ENCODE data around the gene SAG. TPM values are rescaled to one million over a fixed set of nuclear protein-coding genes. Genes with fewer than 3 reads are reported as not detected.

Gene SAG
- total and polyA plus RNA-seq, 2 of the 13 experiments (the other 11 are each of a cell fraction or from before 2014, with no cell fraction given) = not detected

DNA sequence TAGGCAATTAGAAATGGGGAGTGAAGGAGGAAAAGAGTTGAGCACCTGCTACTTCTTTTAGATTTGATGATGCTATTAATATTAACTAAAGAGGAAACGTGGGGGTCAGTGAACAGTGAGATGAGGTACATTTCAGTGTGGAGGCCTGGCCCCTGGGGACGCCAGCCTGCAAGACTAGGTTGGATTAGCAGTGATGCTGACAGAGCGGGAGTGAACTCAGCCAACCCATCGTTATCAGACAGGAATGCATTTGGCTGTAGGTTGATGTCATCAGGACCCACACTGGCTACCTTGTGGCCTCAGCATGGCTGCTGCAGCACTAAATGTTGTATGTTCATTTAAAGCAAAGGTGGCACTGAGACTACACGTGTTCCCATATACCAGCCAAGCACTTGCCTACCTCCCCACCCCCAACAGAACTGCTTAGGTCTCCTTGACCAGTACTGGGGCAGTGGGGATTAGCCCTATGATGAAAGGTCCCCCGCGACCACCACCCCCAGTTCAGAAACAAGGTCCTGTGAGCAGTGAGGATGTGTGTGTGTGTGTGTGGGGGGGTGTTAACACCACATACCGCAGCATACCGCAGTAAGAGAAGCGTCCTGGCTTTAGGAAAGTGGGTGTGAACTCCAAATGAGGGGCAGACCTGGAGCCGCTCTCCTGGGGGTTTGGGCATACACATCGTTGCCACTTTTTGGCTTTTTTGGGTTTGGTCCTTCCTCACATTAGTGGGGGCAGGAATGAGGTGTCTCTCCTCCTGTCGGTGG is 72.7 kb downstream of the SAG start:
- Histone ChIP-seq H3K4me1 (ENCODE audit: insufficient read depth, low read length) (peaks cover 43% of the 10 kb centered on the region), H3K4me2 (ENCODE audit: low read depth, low read length) (no peak overlapping the region), H3K79me2 (ENCODE audit: insufficient read depth, low read length) (peaks cover 48% of the 10 kb centered on the region), H3K9me3 (ENCODE audit: low read length) (no peaks in the 10 kb centered on the region), H3K27ac (ENCODE audit: extremely low read length, insufficient read depth, low read length) (no peak overlapping the region), H3K4me3 (replicated peaks in 1 of 3; ENCODE audit: insufficient read depth in 1 of 3, low read depth in 2 of 3, low read length in 3 of 3) (no peak overlapping the region), H4K20me1 (ENCODE audit: insufficient read depth, low read length) (0 out of 2 replicates have a peak, but pooled peaks cover 5% of the 10 kb centered on the region), H2AFZ (ENCODE audit: low read length) (no peak overlapping the region), H3K36me3 (replicated peaks in 1 of 2; ENCODE audit: control insufficient read depth in 1 of 2, insufficient read depth in 2 of 2, low read length in 2 of 2) (no peaks in the 10 kb centered on the region; a peak in 2 of 5 replicates), H3K27me3 (ENCODE audit: control insufficient read depth in 1 of 2, insufficient read depth in 2 of 2, low read length in 2 of 2) (no peaks in the 10 kb centered on the region), H3K9ac (ENCODE audit: insufficient read depth, low read depth, low read length) (no peak overlapping the region)
- CTCF ChIA-PET (ENCODE audit: low intra/inter-chr PET ratio, low total read pairs) = no interaction called here
- FAIRE-seq (no peak), DNase-seq (ENCODE audit: low spot score) (no peak), ATAC-seq (no peak)
- TF ChIP-seq ZFY (CRISPR knock-in tag; IDR thresholded peaks at IDR 0.05) (no peak), CENPT (CRISPR knock-in tag; IDR thresholded peaks at IDR 0.05; ENCODE audit: low read depth) (no peak), NFE2L2 (IDR thresholded peaks at IDR 0.05; ENCODE audit: low read length) (no peak), SMAD9 (CRISPR knock-in tag; IDR thresholded peaks at IDR 0.05) (no peak), TARDBP (CRISPR knock-in tag; IDR thresholded peaks at IDR 0.05) (no peak), CAMTA2 (CRISPR knock-in tag; IDR thresholded peaks at IDR 0.05; ENCODE audit: borderline replicate concordance) (no peak), SOX6 (IDR thresholded peaks at IDR 0.05) (no peak), SOX6 (CRISPR knock-in tag; IDR thresholded peaks at IDR 0.05) (no peak), RORA (CRISPR knock-in tag; IDR thresholded peaks at IDR 0.05) (no peak), NR2F6 (IDR thresholded peaks at IDR 0.05) (no peak), NR2F6 (CRISPR knock-in tag; IDR thresholded peaks at IDR 0.05) (no peak), HNRNPL (IDR thresholded peaks at IDR 0.05; ENCODE audit: low read depth, low read length) (no peak), ZNF30 (CRISPR knock-in tag; IDR thresholded peaks at IDR 0.05) (no peak), ZNF296 (CRISPR knock-in tag; conservative IDR thresholded peaks at IDR 0.05) (no peak)
- TF ChIP-seq, protein P1, sequence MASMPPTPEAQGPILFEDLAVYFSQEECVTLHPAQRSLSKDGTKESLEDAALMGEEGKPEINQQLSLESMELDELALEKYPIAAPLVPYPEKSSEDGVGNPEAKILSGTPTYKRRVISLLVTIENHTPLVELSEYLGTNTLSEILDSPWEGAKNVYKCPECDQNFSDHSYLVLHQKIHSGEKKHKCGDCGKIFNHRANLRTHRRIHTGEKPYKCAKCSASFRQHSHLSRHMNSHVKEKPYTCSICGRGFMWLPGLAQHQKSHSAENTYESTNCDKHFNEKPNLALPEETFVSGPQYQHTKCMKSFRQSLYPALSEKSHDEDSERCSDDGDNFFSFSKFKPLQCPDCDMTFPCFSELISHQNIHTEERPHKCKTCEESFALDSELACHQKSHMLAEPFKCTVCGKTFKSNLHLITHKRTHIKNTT (CRISPR knock-in tag; IDR thresholded peaks at IDR 0.05) = no peak
- TF ChIP-seq, protein P2, sequence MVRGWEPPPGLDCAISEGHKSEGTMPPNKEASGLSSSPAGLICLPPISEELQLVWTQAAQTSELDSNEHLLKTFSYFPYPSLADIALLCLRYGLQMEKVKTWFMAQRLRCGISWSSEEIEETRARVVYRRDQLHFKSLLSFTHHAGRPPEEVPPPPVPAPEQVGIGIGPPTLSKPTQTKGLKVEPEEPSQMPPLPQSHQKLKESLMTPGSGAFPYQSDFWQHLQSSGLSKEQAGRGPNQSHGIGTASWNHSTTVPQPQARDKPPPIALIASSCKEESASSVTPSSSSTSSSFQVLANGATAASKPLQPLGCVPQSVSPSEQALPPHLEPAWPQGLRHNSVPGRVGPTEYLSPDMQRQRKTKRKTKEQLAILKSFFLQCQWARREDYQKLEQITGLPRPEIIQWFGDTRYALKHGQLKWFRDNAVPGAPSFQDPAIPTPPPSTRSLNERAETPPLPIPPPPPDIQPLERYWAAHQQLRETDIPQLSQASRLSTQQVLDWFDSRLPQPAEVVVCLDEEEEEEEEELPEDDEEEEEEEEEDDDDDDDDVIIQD (CRISPR knock-in tag; IDR thresholded peaks at IDR 0.05; ENCODE audit: low read depth) = no peak
- intact Hi-C loops (cut with micrococcal nuclease; ENCODE audit: unreplicated experiment) = no loop called here
- in situ Hi-C loops (cut with HindIII; ENCODE audit: extremely low pct_ligation_motif_present, low pct_unique_long_range_greater_than_20kb) = no loop called here
- 94% methylated on average over 13 of the region's 13 CpGs for WGBS (ENCODE audit: low lambda C conversion rate)
- POLR2A ChIA-PET = no interaction called here
- BruUV-seq (replicated peaks) = no TSS peak
